Endodermal cell (in vitro differentiated cells): ENCODE results near the gene ELAC1. TPM values are rescaled to one million over a fixed set of nuclear protein-coding genes. Genes with fewer than 3 reads are reported as not detected.

Source experiments
- DNase-seq: peaks from one replicate; pipeline ENCODE4 v3.0.0-alpha.2; 2017
- H3K27ac ChIP-seq: 2 replicates; pipeline ENCODE4 v1.5.1; 2013; ENCODE audit warnings: mild to moderate bottlenecking, low read depth, low read length, moderate library complexity
- H3K27me3 ChIP-seq: 2 replicates; pipeline ENCODE4 v1.6.1; 2013; ENCODE audit warnings: mild to moderate bottlenecking, low read length, moderate library complexity; ENCODE audit not compliant: insufficient read depth, control insufficient read depth, poor library complexity, severe bottlenecking
- H3K36me3 ChIP-seq: 2 replicates; pipeline ENCODE4 v1.7.0; 2013; ENCODE audit warnings: mild to moderate bottlenecking, low read length, moderate library complexity; ENCODE audit not compliant: control insufficient read depth, insufficient read depth
- H3K4me1 ChIP-seq: one replicate; pipeline ENCODE4 v1.7.0; 2013; ENCODE audit warnings: low read length; ENCODE audit not compliant: control insufficient read depth, insufficient read depth
- H3K4me3 ChIP-seq: 2 replicates; pipeline ENCODE4 v1.5.1; 2013; ENCODE audit warnings: mild to moderate bottlenecking, low read length, moderate library complexity
- H3K9ac ChIP-seq: 2 replicates; pipeline ENCODE4 v1.6.1; 2013; ENCODE audit warnings: mild to moderate bottlenecking, low read length, moderate library complexity; ENCODE audit not compliant: poor library complexity, severe bottlenecking; ENCODE audit errors: extremely low read depth
- H3K9me3 ChIP-seq: 2 replicates; pipeline ENCODE4 v1.6.1; 2013; ENCODE audit warnings: mild to moderate bottlenecking, low read length, moderate library complexity; ENCODE audit not compliant: control insufficient read depth
- H3K27ac Mint-ChIP-seq: 2 replicates; pipeline ENCODE4 v1.8.0; 2020; ENCODE audit warnings: mixed read lengths
- H3K27me3 Mint-ChIP-seq: 2 replicates; pipeline ENCODE4 v1.8.0; 2021; ENCODE audit warnings: mild to moderate bottlenecking, mixed read lengths; ENCODE audit not compliant: insufficient read depth
- H3K36me3 Mint-ChIP-seq: 2 replicates; pipeline ENCODE4 v1.8.0; 2020; ENCODE audit warnings: low read depth, mixed read lengths
- H3K4me1 Mint-ChIP-seq: 2 replicates; pipeline ENCODE4 v1.8.0; 2020; ENCODE audit warnings: mixed read lengths
- H3K4me3 Mint-ChIP-seq: 2 replicates; pipeline ENCODE4 v1.8.0; 2020; ENCODE audit warnings: mild to moderate bottlenecking, moderate library complexity, mixed read lengths
- H3K9me3 Mint-ChIP-seq: 2 replicates; pipeline ENCODE4 v1.8.0; 2020; ENCODE audit warnings: mild to moderate bottlenecking, mixed read lengths
- WGBS, 2 experiments: methylation state at CpG; one replicate each; pipeline versions ENCODE4 v1.1.5 to v1.1.7; 2013; ENCODE audit warnings: missing lambda C conversion rate in 2 of 2, mixed read lengths in 1 of 2; ENCODE audit not compliant: insufficient coverage in 1 of 2, insufficient read length in 1 of 2; 5-methylcytosine and 5-hydroxymethylcytosine counted together
- total RNA-seq, 2 donors: library from RNA; stranded (reverse); fragmentation: NEBNext Ultra II Directional in 1 of 2; extraction: Animal tissue kit (Norgen Biotek cat#: 25700) in 1 of 2; gene quantifications; 2 replicates in 1 of 2; 3 replicates in 1 of 2; pipeline ENCODE4 v1.2.1, GENCODE V29; 2021
- TF ChIP-seq, protein P1 (sequence below): fragments of 200-600 bp; sonication (generic); conservative IDR thresholded peaks from 2 replicates; pipeline ENCODE4 v1.5.0; 2021; ENCODE audit warnings: antibody characterized with exemption, mild to moderate bottlenecking

ELAC1 gene
- total RNA-seq, 2 donors from 2014 or later, result 5.1 to 7.4 TPM

DNA sequence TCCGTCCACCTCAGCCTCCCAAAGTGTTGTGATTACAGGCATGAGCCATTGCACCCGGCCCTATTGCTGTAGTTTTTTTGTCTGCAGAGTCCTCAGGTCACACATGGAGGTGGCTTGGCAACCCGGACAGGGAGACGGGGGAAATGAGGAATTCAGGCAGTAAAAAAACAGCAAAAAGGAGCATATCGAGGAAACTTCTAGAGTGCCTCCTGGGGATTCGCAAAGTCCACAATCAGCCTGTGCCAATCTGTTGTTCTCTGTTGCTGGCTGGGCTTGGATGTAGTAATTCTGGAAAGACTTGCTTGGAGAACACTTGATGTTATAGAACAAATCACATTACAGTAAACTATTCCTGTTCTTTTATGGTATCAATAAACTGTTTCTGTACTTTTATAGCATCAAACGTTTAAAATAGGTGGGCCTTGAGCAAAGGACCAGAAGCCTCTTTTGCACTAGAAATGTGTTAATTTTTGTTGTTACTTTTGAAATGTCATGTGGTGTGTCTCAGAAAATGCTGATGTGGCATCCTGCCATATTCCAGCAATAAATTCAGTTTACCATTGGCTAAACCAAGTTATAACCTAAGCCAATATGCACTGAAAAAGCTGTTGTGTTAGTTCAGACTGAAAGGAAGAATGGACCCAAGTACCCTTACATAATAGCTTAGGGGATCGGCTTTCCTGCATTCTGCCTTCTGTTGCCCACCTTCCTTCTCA lies 14.4 kb downstream of the ELAC1 start:
- TF ChIP-seq, protein P1, sequence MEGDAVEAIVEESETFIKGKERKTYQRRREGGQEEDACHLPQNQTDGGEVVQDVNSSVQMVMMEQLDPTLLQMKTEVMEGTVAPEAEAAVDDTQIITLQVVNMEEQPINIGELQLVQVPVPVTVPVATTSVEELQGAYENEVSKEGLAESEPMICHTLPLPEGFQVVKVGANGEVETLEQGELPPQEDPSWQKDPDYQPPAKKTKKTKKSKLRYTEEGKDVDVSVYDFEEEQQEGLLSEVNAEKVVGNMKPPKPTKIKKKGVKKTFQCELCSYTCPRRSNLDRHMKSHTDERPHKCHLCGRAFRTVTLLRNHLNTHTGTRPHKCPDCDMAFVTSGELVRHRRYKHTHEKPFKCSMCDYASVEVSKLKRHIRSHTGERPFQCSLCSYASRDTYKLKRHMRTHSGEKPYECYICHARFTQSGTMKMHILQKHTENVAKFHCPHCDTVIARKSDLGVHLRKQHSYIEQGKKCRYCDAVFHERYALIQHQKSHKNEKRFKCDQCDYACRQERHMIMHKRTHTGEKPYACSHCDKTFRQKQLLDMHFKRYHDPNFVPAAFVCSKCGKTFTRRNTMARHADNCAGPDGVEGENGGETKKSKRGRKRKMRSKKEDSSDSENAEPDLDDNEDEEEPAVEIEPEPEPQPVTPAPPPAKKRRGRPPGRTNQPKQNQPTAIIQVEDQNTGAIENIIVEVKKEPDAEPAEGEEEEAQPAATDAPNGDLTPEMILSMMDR, result no peak
- no peak overlapping the region for H3K27ac Mint-ChIP-seq

DNA sequence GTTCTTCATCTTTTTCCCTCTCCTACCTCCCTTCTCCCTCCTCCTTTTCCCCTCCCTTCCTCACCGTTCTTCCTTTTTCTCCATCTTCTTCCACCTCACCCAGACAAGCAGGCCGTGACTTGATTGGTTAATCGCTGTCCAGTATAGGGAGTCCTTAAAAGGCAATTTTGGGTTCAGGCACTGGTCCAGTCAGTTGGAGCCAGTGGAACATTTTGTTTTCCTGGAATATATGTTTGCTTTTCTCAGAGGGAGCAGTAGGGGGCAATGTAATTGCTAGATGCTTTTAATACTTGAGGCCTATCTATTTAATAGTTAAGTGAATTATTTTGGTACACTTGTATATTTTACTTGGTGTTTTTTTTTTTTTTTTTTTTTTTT lies 15.0 kb downstream of the ELAC1 start:
- 92% methylated on average over 3 of the region's 3 CpGs; no CpG with 5 or more reads in 1 of the 2 experiments for WGBS, 2 experiments
- H3K27me3 Mint-ChIP-seq, result no peaks in the 10 kb centered on the region
- DNase-seq, result no peak

More for the DNA sequence above, 14.4 kb downstream of the ELAC1 start:
- H3K36me3 Mint-ChIP-seq, result peaks cover 47% of the 10 kb centered on the region
- peaks cover 21% of the 10 kb centered on the region for H3K9me3 Mint-ChIP-seq
- WGBS, 2 experiments, result 91 to 94% methylated on average over 5 to 8 of the region's 8 CpGs
- H3K27ac ChIP-seq, result no peak overlapping the region
- H3K4me1 Mint-ChIP-seq, result no peaks in the 10 kb centered on the region
- no peaks in the 10 kb centered on the region for H3K27me3 Mint-ChIP-seq
- no peak overlapping the region for H3K4me3 ChIP-seq
- H3K4me3 Mint-ChIP-seq, result no peak overlapping the region
- no peak overlapping the region for H3K9ac ChIP-seq
- no peaks in the 10 kb centered on the region for H3K4me1 ChIP-seq
- H3K36me3 ChIP-seq, result peaks cover 3% of the 10 kb centered on the region
- DNase-seq, result no peak
- no peaks in the 10 kb centered on the region for H3K27me3 ChIP-seq
- H3K9me3 ChIP-seq, result peaks cover 15% of the 10 kb centered on the region

DNA sequence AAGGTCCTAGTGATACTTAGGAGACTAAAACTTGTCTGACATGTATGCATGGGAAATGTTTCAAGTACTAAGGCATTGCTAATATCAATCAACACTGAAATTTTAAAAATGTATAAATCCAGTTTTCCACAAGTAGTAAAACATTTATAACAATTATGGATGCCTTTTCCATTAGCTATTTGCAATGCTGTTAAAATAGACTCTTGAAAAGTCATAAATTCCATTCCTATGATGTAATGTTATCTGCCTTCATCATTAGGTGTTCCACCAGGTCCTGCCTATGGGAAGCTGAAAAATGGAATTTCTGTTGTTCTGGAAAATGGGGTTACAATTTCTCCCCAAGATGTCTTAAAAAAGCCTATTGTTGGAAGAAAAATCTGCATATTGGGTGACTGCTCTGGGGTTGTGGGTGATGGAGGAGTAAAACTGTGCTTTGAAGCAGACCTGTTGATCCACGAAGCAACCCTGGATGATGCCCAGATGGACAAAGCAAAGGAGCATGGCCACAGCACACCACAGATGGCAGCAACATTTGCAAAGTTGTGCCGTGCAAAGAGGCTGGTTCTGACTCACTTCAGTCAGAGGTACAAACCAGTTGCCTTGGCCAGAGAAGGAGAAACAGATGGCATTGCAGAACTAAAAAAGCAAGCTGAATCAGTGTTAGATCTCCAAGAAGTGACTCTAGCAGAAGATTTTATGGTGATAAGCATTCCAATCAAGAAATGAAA lies 18.7 kb downstream of the ELAC1 start:
- TF ChIP-seq, protein P1, result no peak
- 91 to 96% methylated on average over 2 of the region's 2 CpGs for WGBS, 2 experiments
- no peaks in the 10 kb centered on the region for H3K27me3 Mint-ChIP-seq
- no peaks in the 10 kb centered on the region for H3K27me3 ChIP-seq
- H3K27ac ChIP-seq, result no peak overlapping the region
- H3K4me1 Mint-ChIP-seq, result peaks cover 5% of the 10 kb centered on the region
- no peak for DNase-seq
- no peak overlapping the region for H3K9ac ChIP-seq
- H3K36me3 ChIP-seq, result no peaks in the 10 kb centered on the region
- no peaks in the 10 kb centered on the region for H3K9me3 ChIP-seq
- H3K4me3 ChIP-seq, result no peak overlapping the region
- no peaks in the 10 kb centered on the region for H3K9me3 Mint-ChIP-seq
- no peak overlapping the region for H3K4me3 Mint-ChIP-seq
- no peaks in the 10 kb centered on the region for H3K4me1 ChIP-seq
- H3K27ac Mint-ChIP-seq, result no peak overlapping the region
- H3K36me3 Mint-ChIP-seq, result peaks cover 16% of the 10 kb centered on the region

More for the DNA sequence above, 15.0 kb downstream of the ELAC1 start:
- Histone ChIP-seq H3K27ac (no peak overlapping the region), H3K4me3 (no peak overlapping the region), H3K9ac (no peak overlapping the region), H3K27me3 (no peaks in the 10 kb centered on the region), H3K36me3 (no peaks in the 10 kb centered on the region), H3K9me3 (peaks cover 10% of the 10 kb centered on the region), H3K4me1 (no peaks in the 10 kb centered on the region)
- peaks cover 42% of the 10 kb centered on the region for H3K36me3 Mint-ChIP-seq
- H3K4me1 Mint-ChIP-seq, result no peaks in the 10 kb centered on the region
- TF ChIP-seq, protein P1, result no peak
- no peak overlapping the region for H3K4me3 Mint-ChIP-seq
- no peak overlapping the region for H3K27ac Mint-ChIP-seq
- H3K9me3 Mint-ChIP-seq, result peaks cover 15% of the 10 kb centered on the region
